Measurements from ENCODE around the gene CCS. TPM values are rescaled to one million over a fixed set of nuclear protein-coding genes. Genes with fewer than 3 reads are reported as not detected.
"Not testable (repeated sequence)": the region's sequence is repeated elsewhere in the genome, so short reads cannot be mapped to it uniquely, and the experiment has no call there.

Gene CCS
- total RNA-seq, 1 donor from 2014 or later = 22.1 TPM

GRCh38 chr11:66581261-66581660 is 11.7 kb upstream of the CCS start:
- no peak for TF ChIP-seq CTCF (conservative IDR thresholded peaks at IDR 0.05; ENCODE audit: low read depth, low read length)
- no peak for DNase-seq (ENCODE audit: low read depth)
- no peak overlapping the region for H3K4me3 ChIP-seq (ENCODE audit: low read depth, low read length)

- not testable (repeated sequence) for DNase-seq (ENCODE audit: low read depth); H3K4me3 ChIP-seq (ENCODE audit: low read depth, low read length)
These were observed 10.3 kb upstream of the CCS start for GRCh38 chr11:66582565-66583147.

- not testable (repeated sequence) for DNase-seq (ENCODE audit: low read depth); H3K4me3 ChIP-seq (ENCODE audit: low read depth, low read length)
These were observed 7.5 kb upstream of the CCS start for GRCh38 chr11:66585447-66585846.

- TF ChIP-seq CTCF (conservative IDR thresholded peaks at IDR 0.05; ENCODE audit: low read depth, low read length) = no peak
- H3K4me3 ChIP-seq (ENCODE audit: low read depth, low read length) = no peak overlapping the region
- DNase-seq (ENCODE audit: low read depth) = no peak
These were observed 6.8 kb upstream of the CCS start for GRCh38 chr11:66586136-66586535.

GRCh38 chr11:66589315-66589714 is 3.7 kb upstream of the CCS start:
- not testable (repeated sequence) for H3K4me3 ChIP-seq (ENCODE audit: low read depth, low read length); DNase-seq (ENCODE audit: low read depth)

GRCh38 chr11:66589996-66590675 is 2.8 kb upstream of the CCS start:
- H3K4me3 ChIP-seq (ENCODE audit: low read depth, low read length) = no peak overlapping the region
- no peak for TF ChIP-seq CTCF (conservative IDR thresholded peaks at IDR 0.05; ENCODE audit: low read depth, low read length)
- no peak for DNase-seq (ENCODE audit: low read depth)

GRCh38 chr11:66591175-66591574 is 1.8 kb upstream of the CCS start:
- DNase-seq (ENCODE audit: low read depth) = no peak
- no peak for TF ChIP-seq CTCF (conservative IDR thresholded peaks at IDR 0.05; ENCODE audit: low read depth, low read length)

GRCh38 chr11:66593303-66593635 is 284 bp downstream of the CCS start:
- no peak for DNase-seq (ENCODE audit: low read depth)
- peak overlapping the region; percentile 90 for H3K4me3 ChIP-seq (ENCODE audit: low read depth, low read length)
- TF ChIP-seq CTCF (conservative IDR thresholded peaks at IDR 0.05; ENCODE audit: low read depth, low read length) = no peak

More at GRCh38 chr11:66591175-66591574, 1.8 kb upstream of the CCS start:
- no peak overlapping the region for H3K4me3 ChIP-seq (ENCODE audit: low read depth, low read length)

Measured in epithelial cell of proximal tubule (primary cell).